C4-2B (cell line): Measurements from ENCODE around the gene TYW1.
"Not testable (repeated sequence)": the region's sequence is repeated elsewhere in the genome, so short reads cannot be mapped to it uniquely, and the experiment has no call there.

ENCODE experiments used
- CTCF ChIP-seq: fragments of 450-650 bp; conservative IDR thresholded peaks from 2 replicates; pipeline ENCODE4 v1.5.1; 2017; ENCODE audit warnings: mild to moderate bottlenecking
- ZFX ChIP-seq: fragments of 450-650 bp; IDR thresholded peaks from 2 replicates; pipeline ENCODE4 v1.6.1; 2017

GRCh38 chr7:67135617-67136486, 139.2 kb downstream of the TYW1 start:
- TF ChIP-seq CTCF, ZFX: not testable (repeated sequence)
